ENCODE measurements around the gene BCL11B. TPM values are rescaled to one million over a fixed set of nuclear protein-coding genes. Genes with fewer than 3 reads are reported as not detected.

The BCL11B gene
- total and polyA plus RNA-seq, 4 donors = 0.04 to 0.42 (median 0.16) TPM

DNA sequence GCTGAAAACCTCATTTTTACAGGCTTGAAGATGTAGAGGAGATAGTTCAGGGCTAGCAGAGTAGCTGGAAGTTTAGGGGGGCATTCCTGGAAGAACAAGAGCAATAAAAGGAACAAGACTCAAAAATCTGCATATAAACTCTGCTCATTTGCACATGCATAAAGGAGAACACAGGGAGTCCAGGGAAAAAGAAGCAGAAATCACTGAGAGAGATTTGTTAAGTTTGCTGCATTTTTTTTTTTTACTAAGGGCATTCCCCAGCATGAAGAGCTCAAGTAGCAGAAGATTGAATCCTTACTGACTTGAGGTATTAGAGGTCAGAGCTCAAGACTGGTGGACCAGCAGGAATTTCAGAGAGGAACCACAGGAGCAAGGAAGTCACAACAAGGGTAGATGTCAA, 28.2 kb upstream of the BCL11B start (continued):
- TF ChIP-seq HNF4G (IDR thresholded peaks at IDR 0.05) = no peak
- no peak for TF ChIP-seq YY1 (IDR thresholded peaks at IDR 0.05)
- no peak for TF ChIP-seq MAX (IDR thresholded peaks at IDR 0.05)

DNA sequence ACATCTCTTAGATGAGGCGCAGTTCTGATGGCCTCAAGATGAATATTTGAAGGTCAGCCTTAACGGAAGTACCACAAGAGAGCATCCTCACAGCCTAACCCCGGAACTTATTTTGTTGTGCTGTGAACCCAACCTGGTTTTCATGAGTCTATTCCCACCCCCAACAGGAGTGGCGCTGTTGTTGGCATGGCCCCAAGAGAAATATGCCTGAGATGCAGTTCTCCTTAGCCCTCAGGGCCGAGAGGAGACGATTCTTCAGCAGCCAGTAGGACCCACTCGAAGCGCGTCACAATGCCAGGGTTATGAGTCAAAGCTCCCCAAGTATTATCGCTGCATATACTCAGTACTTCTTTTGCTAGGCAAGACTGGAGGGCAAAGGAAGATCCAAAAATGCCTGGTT, 24.5 kb upstream of the BCL11B start:
- TF ChIP-seq, protein P1, sequence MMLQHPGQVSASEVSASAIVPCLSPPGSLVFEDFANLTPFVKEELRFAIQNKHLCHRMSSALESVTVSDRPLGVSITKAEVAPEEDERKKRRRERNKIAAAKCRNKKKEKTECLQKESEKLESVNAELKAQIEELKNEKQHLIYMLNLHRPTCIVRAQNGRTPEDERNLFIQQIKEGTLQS (IDR thresholded peaks at IDR 0.05) = no peak
- TF ChIP-seq TAF1 (conservative IDR thresholded peaks at IDR 0.05) (no peak), MAX (IDR thresholded peaks at IDR 0.05) (no peak), EGR1 (IDR thresholded peaks at IDR 0.05; ENCODE audit: low read depth in 2 of 2) (no peak)
- Histone ChIP-seq H3K4me1 (ENCODE audit: control insufficient read depth in 4 of 4, insufficient read depth in 4 of 4, low read length in 3 of 4) (no peaks in the 10 kb centered on the region), H3K36me3 (ENCODE audit: control insufficient read depth in 4 of 4, insufficient read depth in 3 of 4, low read depth in 1 of 4, low read length in 3 of 4) (no peaks in the 10 kb centered on the region), H3K27ac (ENCODE audit: low read depth in 1 of 2, low read length in 2 of 2) (no peak overlapping the region), H3K9me3 (ENCODE audit: control insufficient read depth in 4 of 4, low read length in 3 of 4) (peaks cover 0 to 4% (median under 1%) of the 10 kb centered on the region in 4 donors), H3K27me3 (ENCODE audit: control insufficient read depth in 4 of 4, insufficient read depth in 4 of 4, low read length in 3 of 4) (no peaks in the 10 kb centered on the region), H3K4me3 (ENCODE audit: low read depth in 1 of 3, low read length in 3 of 3) (no peak overlapping the region), H3K9ac (ENCODE audit: low read depth in 1 of 2, low read length in 2 of 2) (no peak overlapping the region)
- no peak for DNase-seq (ENCODE audit: low spot score)
- WGBS = 75% methylated on average over 10 of the region's 10 CpGs

GRCh38 chr14:99289394-99290189, 17.6 kb upstream of the BCL11B start:
- Histone ChIP-seq H3K36me3 (ENCODE audit: control insufficient read depth in 4 of 4, insufficient read depth in 3 of 4, low read depth in 1 of 4, low read length in 3 of 4) (no peaks in the 10 kb centered on the region), H3K9ac (ENCODE audit: low read depth in 1 of 2, low read length in 2 of 2) (no peak overlapping the region), H3K27ac (ENCODE audit: low read depth in 1 of 2, low read length in 2 of 2) (no peak overlapping the region), H3K27me3 (ENCODE audit: control insufficient read depth in 4 of 4, insufficient read depth in 4 of 4, low read length in 3 of 4) (no peaks in the 10 kb centered on the region), H3K4me1 (ENCODE audit: control insufficient read depth in 4 of 4, insufficient read depth in 4 of 4, low read length in 3 of 4) (peaks cover 0 to 5% (median 0%) of the 10 kb centered on the region in 4 donors), H3K4me3 (ENCODE audit: low read depth in 1 of 3, low read length in 3 of 3) (no peak overlapping the region), H3K9me3 (ENCODE audit: control insufficient read depth in 4 of 4, low read length in 3 of 4) (no peaks in the 10 kb centered on the region)
- DNase-seq (ENCODE audit: low spot score) = no peak
- 91% methylated on average over 12 of the region's 12 CpGs for WGBS
- no peak for TF ChIP-seq GABPA (IDR thresholded peaks at IDR 0.05 in 1 of 2, conservative IDR thresholded peaks at IDR 0.05 in 1 of 2)
- TF ChIP-seq NR2F2 (IDR thresholded peaks at IDR 0.05) = no peak
- TF ChIP-seq MAX (IDR thresholded peaks at IDR 0.05) = no peak
- no peak for TF ChIP-seq JUND (IDR thresholded peaks at IDR 0.05)
- no peak for TF ChIP-seq FOXA2 (IDR thresholded peaks at IDR 0.05)
- TF ChIP-seq, protein P2, sequence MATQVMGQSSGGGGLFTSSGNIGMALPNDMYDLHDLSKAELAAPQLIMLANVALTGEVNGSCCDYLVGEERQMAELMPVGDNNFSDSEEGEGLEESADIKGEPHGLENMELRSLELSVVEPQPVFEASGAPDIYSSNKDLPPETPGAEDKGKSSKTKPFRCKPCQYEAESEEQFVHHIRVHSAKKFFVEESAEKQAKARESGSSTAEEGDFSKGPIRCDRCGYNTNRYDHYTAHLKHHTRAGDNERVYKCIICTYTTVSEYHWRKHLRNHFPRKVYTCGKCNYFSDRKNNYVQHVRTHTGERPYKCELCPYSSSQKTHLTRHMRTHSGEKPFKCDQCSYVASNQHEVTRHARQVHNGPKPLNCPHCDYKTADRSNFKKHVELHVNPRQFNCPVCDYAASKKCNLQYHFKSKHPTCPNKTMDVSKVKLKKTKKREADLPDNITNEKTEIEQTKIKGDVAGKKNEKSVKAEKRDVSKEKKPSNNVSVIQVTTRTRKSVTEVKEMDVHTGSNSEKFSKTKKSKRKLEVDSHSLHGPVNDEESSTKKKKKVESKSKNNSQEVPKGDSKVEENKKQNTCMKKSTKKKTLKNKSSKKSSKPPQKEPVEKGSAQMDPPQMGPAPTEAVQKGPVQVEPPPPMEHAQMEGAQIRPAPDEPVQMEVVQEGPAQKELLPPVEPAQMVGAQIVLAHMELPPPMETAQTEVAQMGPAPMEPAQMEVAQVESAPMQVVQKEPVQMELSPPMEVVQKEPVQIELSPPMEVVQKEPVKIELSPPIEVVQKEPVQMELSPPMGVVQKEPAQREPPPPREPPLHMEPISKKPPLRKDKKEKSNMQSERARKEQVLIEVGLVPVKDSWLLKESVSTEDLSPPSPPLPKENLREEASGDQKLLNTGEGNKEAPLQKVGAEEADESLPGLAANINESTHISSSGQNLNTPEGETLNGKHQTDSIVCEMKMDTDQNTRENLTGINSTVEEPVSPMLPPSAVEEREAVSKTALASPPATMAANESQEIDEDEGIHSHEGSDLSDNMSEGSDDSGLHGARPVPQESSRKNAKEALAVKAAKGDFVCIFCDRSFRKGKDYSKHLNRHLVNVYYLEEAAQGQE (IDR thresholded peaks at IDR 0.05) = no peak
- no peak for TF ChIP-seq HNF4G (IDR thresholded peaks at IDR 0.05)
- TF ChIP-seq, protein P3, sequence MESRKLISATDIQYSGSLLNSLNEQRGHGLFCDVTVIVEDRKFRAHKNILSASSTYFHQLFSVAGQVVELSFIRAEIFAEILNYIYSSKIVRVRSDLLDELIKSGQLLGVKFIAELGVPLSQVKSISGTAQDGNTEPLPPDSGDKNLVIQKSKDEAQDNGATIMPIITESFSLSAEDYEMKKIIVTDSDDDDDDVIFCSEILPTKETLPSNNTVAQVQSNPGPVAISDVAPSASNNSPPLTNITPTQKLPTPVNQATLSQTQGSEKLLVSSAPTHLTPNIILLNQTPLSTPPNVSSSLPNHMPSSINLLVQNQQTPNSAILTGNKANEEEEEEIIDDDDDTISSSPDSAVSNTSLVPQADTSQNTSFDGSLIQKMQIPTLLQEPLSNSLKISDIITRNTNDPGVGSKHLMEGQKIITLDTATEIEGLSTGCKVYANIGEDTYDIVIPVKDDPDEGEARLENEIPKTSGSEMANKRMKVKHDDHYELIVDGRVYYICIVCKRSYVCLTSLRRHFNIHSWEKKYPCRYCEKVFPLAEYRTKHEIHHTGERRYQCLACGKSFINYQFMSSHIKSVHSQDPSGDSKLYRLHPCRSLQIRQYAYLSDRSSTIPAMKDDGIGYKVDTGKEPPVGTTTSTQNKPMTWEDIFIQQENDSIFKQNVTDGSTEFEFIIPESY (IDR thresholded peaks at IDR 0.05) = no peak
- TF ChIP-seq EGR1 (IDR thresholded peaks at IDR 0.05; ENCODE audit: low read depth in 2 of 2) = no peak
- no peak for TF ChIP-seq FOXA1 (IDR thresholded peaks at IDR 0.05)
- TF ChIP-seq, protein P4, sequence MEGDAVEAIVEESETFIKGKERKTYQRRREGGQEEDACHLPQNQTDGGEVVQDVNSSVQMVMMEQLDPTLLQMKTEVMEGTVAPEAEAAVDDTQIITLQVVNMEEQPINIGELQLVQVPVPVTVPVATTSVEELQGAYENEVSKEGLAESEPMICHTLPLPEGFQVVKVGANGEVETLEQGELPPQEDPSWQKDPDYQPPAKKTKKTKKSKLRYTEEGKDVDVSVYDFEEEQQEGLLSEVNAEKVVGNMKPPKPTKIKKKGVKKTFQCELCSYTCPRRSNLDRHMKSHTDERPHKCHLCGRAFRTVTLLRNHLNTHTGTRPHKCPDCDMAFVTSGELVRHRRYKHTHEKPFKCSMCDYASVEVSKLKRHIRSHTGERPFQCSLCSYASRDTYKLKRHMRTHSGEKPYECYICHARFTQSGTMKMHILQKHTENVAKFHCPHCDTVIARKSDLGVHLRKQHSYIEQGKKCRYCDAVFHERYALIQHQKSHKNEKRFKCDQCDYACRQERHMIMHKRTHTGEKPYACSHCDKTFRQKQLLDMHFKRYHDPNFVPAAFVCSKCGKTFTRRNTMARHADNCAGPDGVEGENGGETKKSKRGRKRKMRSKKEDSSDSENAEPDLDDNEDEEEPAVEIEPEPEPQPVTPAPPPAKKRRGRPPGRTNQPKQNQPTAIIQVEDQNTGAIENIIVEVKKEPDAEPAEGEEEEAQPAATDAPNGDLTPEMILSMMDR (IDR thresholded peaks at IDR 0.05; ENCODE audit: low read depth, low read length, missing input control) = no peak
- TF ChIP-seq, protein P1 (IDR thresholded peaks at IDR 0.05) = no peak
- no peak for TF ChIP-seq HNF4A (conservative IDR thresholded peaks at IDR 0.05)
- TF ChIP-seq TAF1 (conservative IDR thresholded peaks at IDR 0.05) = no peak
- no peak for TF ChIP-seq RAD21 (IDR thresholded peaks at IDR 0.05)
- no peak for TF ChIP-seq SP1 (IDR thresholded peaks at IDR 0.05)
- no peak for TF ChIP-seq YY1 (IDR thresholded peaks at IDR 0.05)
- TF ChIP-seq RXRA (IDR thresholded peaks at IDR 0.05) = no peak

Measured in liver (tissue), 9 donors.